Spinal cord (tissue), 10 donors: ENCODE data around the gene DBX1. TPM values are rescaled to one million over a fixed set of nuclear protein-coding genes. Genes with fewer than 3 reads are reported as not detected.

ENCODE experiments used
- DNase-seq, 6 donors: peaks; one replicate each; pipeline versions ENCODE4 v3.0.0 to v3.0.0-alpha.2; 2013 to 2015; ENCODE audit warnings: low spot score in 6 of 6, low read depth in 4 of 6
- H3K27ac ChIP-seq: one replicate; pipeline ENCODE4 v1.5.1; 2013; ENCODE audit warnings: low read depth, low read length, control low read depth
- H3K27me3 ChIP-seq: one replicate; pipeline ENCODE4 v1.6.1; 2013; ENCODE audit warnings: low read length; ENCODE audit not compliant: control insufficient read depth, insufficient read depth
- H3K36me3 ChIP-seq: one replicate; pipeline ENCODE4 v1.6.1; 2013; ENCODE audit warnings: low read length; ENCODE audit not compliant: control insufficient read depth, insufficient read depth
- H3K4me1 ChIP-seq: one replicate; pipeline ENCODE4 v1.6.1; 2013; ENCODE audit warnings: low read length; ENCODE audit not compliant: control insufficient read depth, insufficient read depth
- H3K4me3 ChIP-seq: one replicate; pipeline ENCODE4 v1.5.1; 2013; ENCODE audit warnings: low read depth, low read length, control low read depth
- H3K9me3 ChIP-seq: one replicate; pipeline ENCODE4 v1.6.1; 2013; ENCODE audit warnings: low read length; ENCODE audit not compliant: control insufficient read depth, insufficient read depth
- WGBS: methylation state at CpG from one replicate; pipeline ENCODE4 v1.1.5; 2013; ENCODE audit warnings: missing lambda C conversion rate; ENCODE audit not compliant: insufficient coverage; 5-methylcytosine and 5-hydroxymethylcytosine counted together
- polyA plus RNA-seq, 2 donors: library from polyadenylated mRNA; unstranded; fragments of 120-200 nt; gene quantifications; one replicate each; pipeline ENCODE4 v1.2.1, GENCODE V29; 2013; ENCODE audit not compliant: insufficient read length in 2 of 2
- total RNA-seq, 2 donors: library from RNA; depleted of rRNA in 1 of 2; stranded (reverse); fragments of 120-200 nt in 1 of 2; fragments of >200 nt in 1 of 2; gene quantifications; one replicate each; pipeline versions ENCODE4 v1.2.3 to v1.2.4, GENCODE V29; 2013 to 2014
- donor health status: healthy.

Gene DBX1
- total and polyA plus RNA-seq, 4 donors = 0.15 TPM; not detected in 3

DNA sequence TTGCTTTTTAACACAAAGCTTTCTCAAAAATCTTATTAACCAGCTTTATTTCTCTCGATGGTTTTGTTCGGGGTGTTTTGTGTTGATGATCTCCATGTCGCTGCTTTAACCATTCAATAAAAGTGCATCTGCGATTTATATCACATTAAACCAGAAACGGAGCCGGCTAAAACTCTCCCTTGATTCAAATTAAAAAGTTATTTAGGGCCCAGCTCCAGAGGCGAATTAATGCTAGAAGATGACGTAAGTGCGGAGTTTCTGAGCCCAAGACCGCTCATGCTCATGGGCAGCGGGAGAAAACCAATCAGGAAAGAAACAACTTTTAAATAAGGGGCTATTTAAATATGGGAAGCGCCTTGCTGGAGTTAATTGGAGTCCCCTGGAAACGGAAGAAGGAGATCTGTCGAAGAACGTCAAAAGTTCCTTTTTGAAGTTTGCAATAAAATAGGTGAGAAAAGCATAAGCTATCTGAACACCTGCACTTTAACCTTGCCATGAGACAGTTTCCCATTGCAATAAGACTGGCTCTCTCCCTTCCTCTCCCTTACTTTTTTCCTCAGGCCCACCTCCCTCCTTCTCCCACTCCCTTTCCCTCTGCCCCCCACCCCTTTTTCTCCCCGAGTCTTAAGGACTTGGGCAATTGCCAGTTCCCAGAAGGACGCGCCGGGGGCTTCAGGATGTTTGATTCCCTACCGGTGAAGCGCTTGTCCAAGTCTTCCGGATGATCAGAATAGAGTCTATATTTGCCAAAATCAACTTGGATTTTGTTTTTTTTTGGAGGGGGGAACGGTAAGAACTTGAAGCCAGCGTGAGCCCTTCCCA lies 1.9 kb upstream of the DBX1 start:
- Histone ChIP-seq H3K4me1 (peaks cover 40% of the 10 kb centered on the region), H3K36me3 (no peaks in the 10 kb centered on the region), H3K27me3 (peaks cover 100% of the 10 kb centered on the region), H3K27ac (no peak overlapping the region), H3K4me3 (no peak overlapping the region), H3K9me3 (no peaks in the 10 kb centered on the region)
- DNase-seq = peak in 2 of 6 donors; percentile 27 to 37
- 4% methylated on average over 13 of the region's 24 CpGs for WGBS

DNA sequence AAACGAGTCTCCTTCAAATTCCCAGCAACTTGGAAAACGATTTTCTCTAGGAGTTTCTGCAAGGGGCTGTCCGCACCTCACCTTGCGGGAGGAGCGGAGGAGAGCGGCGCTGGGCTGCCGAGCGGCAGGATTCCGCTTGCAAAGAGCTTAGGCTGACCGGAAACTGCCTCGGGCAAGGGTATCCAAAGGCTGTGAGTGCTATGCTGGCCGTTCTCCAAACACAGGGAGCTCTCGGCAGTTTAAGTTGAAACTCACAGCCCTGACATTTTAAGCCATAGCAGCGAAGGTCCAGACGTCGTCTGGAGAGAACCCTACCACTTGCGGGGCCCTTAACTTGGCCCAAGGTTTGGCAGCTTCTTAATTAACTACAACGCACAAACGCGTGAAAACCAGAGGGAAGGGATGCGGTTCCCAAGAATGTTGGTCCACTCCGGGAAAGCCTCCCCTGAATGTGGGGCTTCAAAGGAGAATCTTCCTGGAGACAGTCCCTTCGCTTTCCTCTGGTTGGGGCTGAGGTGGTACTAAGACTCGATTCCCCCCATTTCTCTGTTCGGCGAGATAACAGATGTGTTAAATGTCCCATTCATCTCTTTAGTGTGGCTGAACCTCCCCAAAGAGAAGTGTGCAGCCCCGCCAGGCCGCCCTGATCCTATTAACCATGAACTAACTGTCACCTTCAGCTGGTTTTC lies 1.1 kb upstream of the DBX1 start:
- H3K27ac ChIP-seq = no peak overlapping the region
- WGBS = 1% methylated on average over 23 of the region's 29 CpGs

DNA sequence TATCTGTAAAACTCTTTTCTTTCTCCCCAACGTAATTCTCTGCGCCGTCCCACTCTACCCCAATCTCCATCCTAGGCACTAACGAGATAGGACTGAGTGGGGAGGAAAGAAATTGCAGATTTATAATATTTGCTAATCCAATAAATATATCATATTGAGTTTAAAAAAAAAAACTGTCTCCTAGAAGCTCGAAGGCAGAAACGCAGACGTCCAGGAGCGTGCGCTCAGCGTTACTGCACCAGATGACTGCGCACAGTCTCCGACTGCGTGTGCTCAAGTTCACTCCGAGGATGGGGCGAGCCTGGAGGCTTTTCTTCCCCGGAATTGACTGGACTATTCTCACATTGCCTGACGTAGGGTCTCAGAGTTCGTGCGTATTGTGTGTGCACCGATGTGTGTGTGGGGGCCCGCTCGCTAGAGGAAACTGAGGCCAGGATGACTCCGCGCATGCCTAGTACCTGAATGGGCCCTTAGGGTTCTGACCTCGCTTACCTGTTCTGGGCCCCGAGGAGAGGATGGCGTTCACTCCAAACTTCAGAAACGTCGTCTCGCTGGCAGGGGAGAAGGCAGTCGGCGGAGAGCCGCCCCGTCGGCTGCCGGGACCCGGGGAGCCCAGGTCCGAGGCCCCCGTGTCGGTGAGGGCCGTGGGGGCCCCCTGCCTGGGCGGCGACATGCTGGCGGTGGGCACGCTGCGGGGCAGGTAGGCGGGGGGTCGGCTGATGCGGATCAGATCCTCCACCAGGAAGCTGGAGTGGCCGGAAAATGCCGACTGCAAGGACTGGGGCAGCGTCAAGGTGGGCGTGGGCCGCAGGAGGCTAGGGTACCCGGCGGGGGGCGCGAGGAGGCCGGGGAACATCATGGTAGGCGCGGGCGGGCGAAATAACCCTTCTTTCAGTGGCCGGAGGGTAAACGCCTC lies 551 bp downstream of the DBX1 start:
- peak in 2 of 6 donors; percentile 18 to 59 for DNase-seq
- H3K4me1 ChIP-seq = peaks cover 53% of the 10 kb centered on the region
- H3K9me3 ChIP-seq = no peaks in the 10 kb centered on the region
- peaks cover 99% of the 10 kb centered on the region for H3K27me3 ChIP-seq
- no peaks in the 10 kb centered on the region for H3K36me3 ChIP-seq
- WGBS = 1% methylated on average over 61 of the region's 65 CpGs
- H3K27ac ChIP-seq = no peak overlapping the region
- H3K4me3 ChIP-seq = no peak overlapping the region

More for the DNA sequence above, 1.1 kb upstream of the DBX1 start:
- Histone ChIP-seq H3K4me1 (peaks cover 47% of the 10 kb centered on the region), H3K27me3 (peaks cover 100% of the 10 kb centered on the region), H3K9me3 (no peaks in the 10 kb centered on the region), H3K4me3 (no peak overlapping the region), H3K36me3 (no peaks in the 10 kb centered on the region)
- DNase-seq = peak in 2 of 6 donors; percentile 47 to 56

DNA sequence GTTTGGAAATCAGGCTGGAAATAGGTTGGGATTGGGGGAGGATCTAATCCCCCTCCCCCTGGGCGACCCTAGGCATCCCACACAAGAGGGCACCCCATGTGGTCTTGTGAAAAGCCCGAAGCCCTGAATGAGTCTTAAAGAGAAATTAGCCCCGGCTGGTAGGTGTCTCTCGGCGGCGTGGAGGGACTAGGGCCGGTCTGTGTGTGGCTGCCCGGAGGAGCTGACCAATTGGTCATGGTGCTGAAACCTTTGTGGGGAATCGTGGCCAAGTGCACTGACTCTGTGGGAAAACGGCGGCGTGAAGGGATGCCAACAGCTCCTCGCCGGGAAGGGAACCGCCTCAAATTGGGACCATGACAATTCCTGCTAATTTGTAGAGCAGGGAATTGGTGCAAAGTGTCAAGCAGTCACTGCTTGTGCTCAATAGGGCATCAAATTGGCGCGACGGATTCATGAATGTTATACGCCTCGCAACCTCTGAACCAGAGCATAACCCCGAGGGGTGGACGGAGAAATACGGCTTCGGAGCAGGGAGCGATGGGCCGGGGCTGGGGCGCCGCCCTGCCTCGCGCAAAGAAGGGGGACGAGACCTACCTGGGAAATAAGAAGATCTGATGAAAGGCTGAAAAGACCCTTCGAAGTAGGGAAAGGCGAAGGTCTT lies 1.5 kb downstream of the DBX1 start:
- Histone ChIP-seq H3K27ac (no peak overlapping the region), H3K36me3 (no peaks in the 10 kb centered on the region), H3K9me3 (peaks cover 1% of the 10 kb centered on the region), H3K4me1 (peaks cover 53% of the 10 kb centered on the region), H3K27me3 (peaks cover 99% of the 10 kb centered on the region), H3K4me3 (no peak overlapping the region)
- DNase-seq = peak in 5 of 6 donors; percentile 52 to 88 (median 65)
- WGBS = 1% methylated on average over 31 of the region's 33 CpGs

DNA sequence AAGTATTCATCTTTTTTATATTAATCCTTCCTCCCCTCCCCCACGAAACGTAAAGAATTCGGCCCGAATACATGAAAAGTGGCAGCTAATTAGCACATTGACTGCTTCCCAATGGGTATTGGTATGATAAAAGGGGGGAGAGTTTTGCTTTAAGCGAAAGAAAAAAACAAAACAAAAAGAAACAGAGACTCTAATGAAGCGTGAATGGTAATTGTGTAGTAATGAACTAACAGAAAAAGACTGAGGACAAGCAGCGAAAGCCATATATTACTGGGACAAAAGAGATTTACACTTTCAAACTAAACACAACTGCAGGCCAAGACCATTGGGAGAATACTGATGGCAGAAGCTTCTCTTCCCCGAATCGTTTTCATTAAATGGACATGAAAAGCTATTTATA lies 2.5 kb downstream of the DBX1 start:
- Histone ChIP-seq H3K27me3 (peaks cover 97% of the 10 kb centered on the region), H3K4me1 (peaks cover 44% of the 10 kb centered on the region), H3K4me3 (no peak overlapping the region), H3K27ac (no peak overlapping the region), H3K9me3 (peaks cover 1% of the 10 kb centered on the region), H3K36me3 (no peaks in the 10 kb centered on the region)
- WGBS = no CpG with 5 or more reads among the region's 9 CpGs
- peak in 2 of 6 donors; percentile 62 to 83 for DNase-seq

DNA sequence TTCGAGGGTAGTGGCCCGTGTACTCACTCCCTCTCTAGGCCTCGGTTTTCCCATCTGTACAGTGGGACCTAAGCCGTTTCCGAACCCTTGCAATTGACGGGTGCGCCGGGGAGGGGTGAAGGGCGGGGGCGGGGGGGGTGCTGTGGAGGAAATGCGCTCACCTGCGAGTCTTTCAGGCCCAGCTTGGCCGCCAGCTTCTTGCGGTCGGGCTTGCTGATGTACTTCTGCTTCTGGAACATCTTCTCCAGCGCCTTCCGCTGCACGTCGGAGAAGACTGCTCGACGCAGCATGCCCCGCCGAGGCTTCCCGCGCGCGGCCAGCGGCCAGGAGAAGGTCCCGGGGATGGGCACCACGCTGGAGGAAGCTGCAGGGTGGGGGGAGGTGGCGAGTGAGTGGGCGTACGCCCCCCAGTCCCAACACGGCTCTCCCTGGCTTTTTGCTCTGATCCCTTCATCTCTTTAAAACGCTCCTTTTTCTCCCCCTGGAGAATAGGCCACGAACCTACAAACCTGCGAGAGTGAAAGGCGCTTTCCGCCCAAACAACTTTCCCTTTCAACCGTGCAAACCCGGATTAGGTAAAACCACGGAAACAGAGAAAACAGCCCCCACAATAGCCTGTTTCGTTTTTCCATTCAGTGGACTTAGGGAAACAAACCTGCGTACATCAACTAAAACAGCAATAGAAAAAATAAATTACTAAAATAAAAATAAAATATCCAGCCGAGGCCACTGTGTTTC lies 3.2 kb downstream of the DBX1 start:
- H3K4me3 ChIP-seq = no peak overlapping the region
- no peaks in the 10 kb centered on the region for H3K36me3 ChIP-seq
- peaks cover 94% of the 10 kb centered on the region for H3K27me3 ChIP-seq
- 0% methylated on average over 27 of the region's 45 CpGs for WGBS
- DNase-seq = peak in 2 of 6 donors; percentile 23 to 24
- no peak overlapping the region for H3K27ac ChIP-seq
- H3K4me1 ChIP-seq = peaks cover 41% of the 10 kb centered on the region
- H3K9me3 ChIP-seq = peaks cover 1% of the 10 kb centered on the region

DNA sequence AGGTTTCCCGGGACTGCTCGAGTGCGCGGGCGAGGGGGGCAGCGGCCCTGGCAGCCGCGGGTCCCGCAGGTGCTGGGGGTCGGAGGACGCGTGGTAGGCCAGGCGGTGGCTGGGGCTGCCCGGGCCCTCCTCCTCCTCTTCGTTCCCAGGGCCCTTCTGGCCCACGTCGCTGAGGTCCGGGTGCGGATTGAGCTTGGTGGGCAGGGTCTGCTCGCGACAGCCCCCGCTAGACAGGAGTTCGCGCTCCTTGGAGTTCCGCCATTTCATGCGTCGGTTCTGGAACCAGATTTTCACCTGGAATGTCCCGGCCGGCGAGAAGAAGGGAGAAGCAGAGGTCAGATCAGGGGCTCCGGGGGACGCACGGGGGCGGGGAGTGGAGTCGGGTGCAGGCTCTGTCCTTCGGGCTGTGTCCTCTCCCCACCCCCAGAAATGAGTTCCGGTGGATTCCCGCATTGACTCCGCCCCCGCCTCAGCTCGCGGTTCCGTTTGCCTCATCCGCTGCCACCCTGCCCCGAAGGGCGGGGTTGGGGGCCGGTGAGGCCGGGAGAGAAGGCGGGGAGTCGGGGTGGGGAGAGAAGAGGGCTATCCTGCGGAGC lies 3.9 kb downstream of the DBX1 start:
- Histone ChIP-seq H3K4me1 (peaks cover 38% of the 10 kb centered on the region), H3K9me3 (peaks cover 1% of the 10 kb centered on the region), H3K4me3 (no peak overlapping the region), H3K36me3 (no peaks in the 10 kb centered on the region), H3K27ac (no peak overlapping the region), H3K27me3 (peaks cover 90% of the 10 kb centered on the region)
- under 1% methylated on average over 50 of the region's 51 CpGs for WGBS
- peak in 1 of 6 donors; percentile 8 for DNase-seq

DNA sequence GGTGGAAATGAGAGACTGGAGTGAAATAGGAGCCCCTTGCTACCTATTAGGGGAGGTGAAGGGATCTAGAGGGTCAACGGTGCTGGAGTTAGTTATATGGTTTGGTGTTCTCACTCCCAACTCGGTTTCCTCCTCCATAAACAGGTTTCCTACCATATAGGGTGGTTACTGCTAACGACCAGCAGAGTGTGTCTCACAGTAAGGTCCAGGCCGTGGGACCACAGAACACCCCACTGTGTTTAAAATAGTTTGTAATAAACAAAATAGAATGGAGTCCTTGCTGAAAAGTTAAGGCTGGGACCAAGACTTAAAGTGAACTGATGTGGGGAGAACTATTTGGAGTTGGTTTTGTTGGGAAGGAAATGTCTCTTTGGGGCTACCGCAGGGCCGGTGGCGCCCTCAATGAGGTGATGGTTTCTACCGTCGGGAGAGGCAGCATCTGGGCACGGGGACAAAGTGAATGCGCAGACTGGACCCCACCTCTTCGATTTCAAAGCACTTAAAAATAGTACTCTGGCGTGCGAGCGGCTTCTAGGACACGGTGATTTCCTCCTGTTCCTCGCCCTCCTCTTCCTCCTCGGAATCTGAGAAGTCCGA lies 4.5 kb downstream of the DBX1 start:
- Histone ChIP-seq H3K4me3 (no peak overlapping the region), H3K36me3 (no peaks in the 10 kb centered on the region), H3K27ac (no peak overlapping the region), H3K4me1 (peaks cover 33% of the 10 kb centered on the region), H3K27me3 (peaks cover 84% of the 10 kb centered on the region), H3K9me3 (peaks cover 1% of the 10 kb centered on the region)
- WGBS = 4% methylated on average over 15 of the region's 19 CpGs
- DNase-seq = no peak
